Thymus (tissue), 14 donors: ENCODE measurements around the gene RFPL3. TPM values are rescaled to one million over a fixed set of nuclear protein-coding genes. Genes with fewer than 3 reads are reported as not detected.
"Not testable (repeated sequence)": the region's sequence is repeated elsewhere in the genome, so short reads cannot be mapped to it uniquely, and the experiment has no call there.

ENCODE experiments used
- DNase-seq, 9 donors: peaks; one replicate each; pipeline ENCODE4 v3.0.0-alpha.2; 2013; ENCODE audit warnings: low spot score in 9 of 9, low read depth in 6 of 9, missing footprints in 1 of 9
- H3K27ac ChIP-seq, 2 donors: one replicate each; pipeline ENCODE4 v1.5.1; 2013; ENCODE audit warnings: control low read depth in 1 of 2, low read depth in 1 of 2, low read length in 1 of 2, mild to moderate bottlenecking in 1 of 2, moderate library complexity in 1 of 2
- H3K27me3 ChIP-seq, 2 donors: one replicate each; pipeline ENCODE4 v1.5.1; 2013; ENCODE audit warnings: low read length in 1 of 2; ENCODE audit not compliant: control insufficient read depth in 2 of 2, insufficient read depth in 1 of 2
- H3K36me3 ChIP-seq, 2 donors: one replicate each; pipeline ENCODE4 v1.5.1; 2013; ENCODE audit warnings: low read length in 1 of 2, mild to moderate bottlenecking in 1 of 2, moderate library complexity in 1 of 2; ENCODE audit not compliant: control insufficient read depth in 2 of 2, insufficient read depth in 2 of 2
- H3K4me1 ChIP-seq, 2 donors: one replicate each; pipeline ENCODE4 v1.5.1; 2013; ENCODE audit warnings: low read length in 2 of 2; ENCODE audit not compliant: control insufficient read depth in 2 of 2, insufficient read depth in 2 of 2
- H3K4me3 ChIP-seq, 2 donors: one replicate each; pipeline ENCODE4 v1.5.1; 2013; ENCODE audit warnings: low read length in 2 of 2, control low read depth in 1 of 2, mild to moderate bottlenecking in 1 of 2
- H3K9me3 ChIP-seq, 2 donors: one replicate each; pipeline ENCODE4 v1.5.1; 2013; ENCODE audit warnings: low read length in 1 of 2, mild to moderate bottlenecking in 1 of 2; ENCODE audit not compliant: control insufficient read depth in 2 of 2, insufficient read depth in 1 of 2
- WGBS: extraction: QIAGEN DNeasy Blood & Tissue Kit; methylation state at CpG from one replicate; pipeline ENCODE4 v1.1.7; 2013; 5-methylcytosine and 5-hydroxymethylcytosine counted together
- long read RNA-seq, 10 donors: transcript quantifications; one replicate each; lab custom pipeline, GENCODE V29; 2026
- polyA plus RNA-seq: library from polyadenylated mRNA; stranded (reverse); fragments of 200-250 nt; gene quantifications from one replicate; pipeline ENCODE4 v1.2.3, GENCODE V29; 2013
- total RNA-seq: library from RNA; stranded (reverse); fragments of 120-200 nt; gene quantifications from one replicate; pipeline ENCODE4 v1.2.4, GENCODE V29; 2013
- donor health status: healthy.

Gene RFPL3
- total RNA-seq: not detected
- polyA plus RNA-seq: 0.11 TPM
- long read RNA-seq, donor 1: 0 reads
- long read RNA-seq, donor 2: 0 reads
- long read RNA-seq, donor 3: 0 reads
- long read RNA-seq, donor 4: 0 reads
- long read RNA-seq, donor 5: 0 reads
- long read RNA-seq, donor 6: 0 reads
- long read RNA-seq, donor 7: 0 reads
- long read RNA-seq, donor 8: 0 reads
- long read RNA-seq, donor 9: 0 reads
- long read RNA-seq, donor 10: 0 reads

DNA sequence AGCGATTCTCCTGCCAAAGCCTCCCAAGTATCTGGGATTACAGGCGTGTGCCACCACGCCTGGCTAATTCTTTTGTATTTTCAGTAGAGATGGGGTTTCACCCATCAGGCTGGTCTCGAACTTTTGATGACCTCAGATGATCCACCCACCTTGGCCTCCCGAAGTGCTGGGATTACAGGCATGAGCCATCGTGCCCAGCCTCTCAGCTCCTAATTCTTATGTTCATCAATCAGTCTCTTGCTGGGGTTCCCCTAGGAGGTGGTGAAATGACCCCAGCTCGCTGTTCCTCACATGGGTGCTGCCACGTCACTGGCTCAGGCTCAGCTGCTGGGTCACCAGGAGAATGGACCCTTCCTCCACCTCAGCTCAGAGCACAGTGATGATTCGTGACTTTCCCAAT lies at the start of gene RFPL3:
TSS of gene RFPL3 (plus strand) at position 301 of the 400 bp plus-strand sequence. CDS start 205 bp downstream, outside the sequence.
- not testable (repeated sequence) for H3K4me3 ChIP-seq, H3K4me1 ChIP-seq, DNase-seq, H3K27ac ChIP-seq, H3K9me3 ChIP-seq, H3K27me3 ChIP-seq, H3K36me3 ChIP-seq
- WGBS: 85% methylated on average over 9 of the region's 9 CpGs

GRCh38 chr22:32308191-32308590 lies 49.5 kb upstream of the RFPL3 start:
- Histone ChIP-seq H3K4me3 (no peak overlapping the region), H3K27ac (no peak overlapping the region), H3K27me3 (peaks cover 0 to 3% of the 10 kb centered on the region in 2 donors), H3K36me3 (no peaks in the 10 kb centered on the region), H3K4me1 (no peaks in the 10 kb centered on the region), H3K9me3 (no peaks in the 10 kb centered on the region)
- 86% methylated on average over 7 of the region's 7 CpGs for WGBS
- DNase-seq: no peak

DNA sequence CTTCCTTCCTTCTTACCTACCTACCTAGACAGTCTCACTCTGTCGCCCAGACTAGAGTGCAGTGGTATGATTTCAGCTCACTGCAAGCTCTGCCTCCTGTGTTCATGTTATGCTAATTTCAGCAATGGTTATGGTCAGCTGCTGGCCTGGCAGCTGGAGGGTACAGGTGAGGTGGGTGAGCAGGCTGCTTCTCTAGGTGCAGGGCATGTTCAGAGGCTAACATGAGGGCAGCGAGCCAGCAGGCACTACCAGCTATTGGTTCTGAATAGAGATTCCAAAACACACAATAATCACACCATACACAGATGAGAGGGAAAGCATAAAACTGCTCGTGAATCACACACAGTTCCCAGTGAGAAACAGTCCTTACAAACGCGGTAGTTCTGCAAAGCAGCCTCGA lies 48.7 kb upstream of the RFPL3 start:
- DNase-seq: no peak
- peaks cover 0 to 3% of the 10 kb centered on the region in 2 donors for H3K27me3 ChIP-seq
- H3K4me3 ChIP-seq: no peak overlapping the region
- 92% methylated on average over 6 of the region's 6 CpGs for WGBS
- H3K4me1 ChIP-seq: no peaks in the 10 kb centered on the region
- H3K9me3 ChIP-seq: no peaks in the 10 kb centered on the region
- H3K27ac ChIP-seq: no peak overlapping the region
- no peaks in the 10 kb centered on the region for H3K36me3 ChIP-seq

- DNase-seq: no peak
- Histone ChIP-seq H3K36me3 (no peaks in the 10 kb centered on the region), H3K27me3 (peaks cover 0 to 3% of the 10 kb centered on the region in 2 donors), H3K9me3 (no peaks in the 10 kb centered on the region), H3K4me3 (no peak overlapping the region), H3K27ac (no peak overlapping the region), H3K4me1 (no peaks in the 10 kb centered on the region)
- 59% methylated on average over 9 of the region's 9 CpGs for WGBS
These were observed 47.9 kb upstream of the RFPL3 start for GRCh38 chr22:32309585-32310251.

DNA sequence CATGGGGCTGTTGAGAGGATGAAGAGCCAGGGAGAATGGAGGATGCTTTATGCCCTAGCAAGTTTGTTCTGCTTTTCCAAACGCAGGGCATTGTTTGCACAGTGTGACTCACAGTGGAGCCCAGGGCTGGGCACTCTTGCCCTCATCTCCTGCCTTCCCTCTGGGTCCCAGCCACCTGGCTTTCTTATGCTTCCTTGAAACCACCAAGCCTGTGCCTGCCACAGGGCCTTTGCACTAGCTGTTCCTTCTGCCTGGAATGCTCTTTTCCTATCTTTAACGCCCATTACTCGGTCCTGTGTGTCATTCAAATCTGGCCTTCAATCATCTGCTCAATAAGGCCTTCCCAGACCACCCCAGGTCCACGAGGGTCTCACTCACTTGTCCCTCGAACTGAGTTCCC lies 46.9 kb upstream of the RFPL3 start:
- Histone ChIP-seq H3K27me3 (no peaks in the 10 kb centered on the region), H3K9me3 (no peaks in the 10 kb centered on the region), H3K36me3 (no peaks in the 10 kb centered on the region), H3K27ac (no peak overlapping the region), H3K4me1 (no peaks in the 10 kb centered on the region), H3K4me3 (no peak overlapping the region)
- no peak for DNase-seq
- 89% methylated on average over 5 of the region's 5 CpGs for WGBS

DNA sequence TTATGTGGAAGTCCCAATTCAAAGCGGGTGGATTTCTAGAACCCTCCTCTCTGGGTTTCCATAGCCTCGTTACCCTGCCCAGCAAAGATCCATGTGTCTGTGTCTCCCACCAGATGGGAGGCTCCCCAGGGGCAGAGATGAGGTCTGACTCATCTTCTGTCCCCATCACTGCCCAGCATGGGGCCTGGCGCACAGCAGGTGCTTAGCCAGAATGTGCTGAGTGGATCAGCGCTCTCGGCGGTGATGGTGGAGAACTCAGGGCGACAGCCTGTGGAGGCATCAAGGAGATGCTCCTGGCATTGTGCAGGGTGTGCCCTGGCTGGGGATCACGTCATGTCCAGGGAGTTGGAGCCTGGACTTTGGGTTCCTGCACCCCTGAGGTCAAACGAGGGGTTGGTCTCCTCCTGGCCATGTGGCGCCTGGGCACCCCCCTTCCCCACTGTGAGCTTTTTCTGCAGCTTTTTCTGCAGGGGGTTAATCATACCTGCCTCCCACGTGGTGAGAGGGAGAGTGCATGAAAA lies 46.1 kb upstream of the RFPL3 start:
- H3K36me3 ChIP-seq: no peaks in the 10 kb centered on the region
- 85% methylated on average over 11 of the region's 11 CpGs for WGBS
- no peak overlapping the region for H3K27ac ChIP-seq
- no peaks in the 10 kb centered on the region for H3K4me1 ChIP-seq
- no peaks in the 10 kb centered on the region for H3K9me3 ChIP-seq
- DNase-seq: no peak
- no peak overlapping the region for H3K4me3 ChIP-seq
- H3K27me3 ChIP-seq: no peaks in the 10 kb centered on the region

GRCh38 chr22:32312748-32313147 lies 44.9 kb upstream of the RFPL3 start:
- WGBS: 94% methylated on average over 4 of the region's 4 CpGs
- Histone ChIP-seq H3K9me3 (no peaks in the 10 kb centered on the region), H3K36me3 (no peaks in the 10 kb centered on the region), H3K4me1 (no peaks in the 10 kb centered on the region), H3K27me3 (no peaks in the 10 kb centered on the region), H3K4me3 (no peak overlapping the region), H3K27ac (no peak overlapping the region)
- no peak for DNase-seq

DNA sequence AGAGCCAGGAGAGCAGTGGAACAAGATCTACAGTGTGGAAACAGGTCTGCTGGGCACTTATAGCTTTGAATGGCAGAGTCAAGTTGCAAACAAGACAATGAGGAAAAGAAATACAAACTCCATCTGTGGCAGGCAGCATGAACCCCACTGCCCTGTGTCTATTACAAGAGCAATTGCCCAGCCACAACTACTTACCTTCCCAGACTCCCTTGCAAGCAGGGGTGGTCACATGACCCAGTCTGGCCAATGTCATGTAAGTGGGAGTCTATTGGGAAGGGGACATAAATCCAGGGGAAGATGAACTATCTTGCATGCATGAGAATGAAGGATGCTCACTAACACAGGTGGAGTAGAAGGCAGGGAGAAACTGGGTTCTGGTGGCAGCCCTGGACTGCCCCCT lies 44.1 kb upstream of the RFPL3 start:
- no peak overlapping the region for H3K27ac ChIP-seq
- H3K4me3 ChIP-seq: no peak overlapping the region
- H3K4me1 ChIP-seq: no peaks in the 10 kb centered on the region
- no peaks in the 10 kb centered on the region for H3K27me3 ChIP-seq
- no peaks in the 10 kb centered on the region for H3K9me3 ChIP-seq
- DNase-seq: no peak
- no peaks in the 10 kb centered on the region for H3K36me3 ChIP-seq

- H3K9me3 ChIP-seq: no peaks in the 10 kb centered on the region
- WGBS: 0% methylated on average over 1 of the region's 1 CpG
- no peaks in the 10 kb centered on the region for H3K4me1 ChIP-seq
- H3K36me3 ChIP-seq: no peaks in the 10 kb centered on the region
- no peak overlapping the region for H3K4me3 ChIP-seq
- no peak overlapping the region for H3K27ac ChIP-seq
- DNase-seq: no peak
- H3K27me3 ChIP-seq: no peaks in the 10 kb centered on the region
These were observed 40.1 kb upstream of the RFPL3 start for GRCh38 chr22:32317524-32317923.
